Measurements from ENCODE around the gene GSTT4. TPM values are rescaled to one million over a fixed set of nuclear protein-coding genes. Genes with fewer than 3 reads are reported as not detected.
A peak's percentile ranks its signal among the peaks of the same experiment; 100 is the strongest.
"Not testable (repeated sequence)": the region's sequence is repeated elsewhere in the genome, so short reads cannot be mapped to it uniquely, and the experiment has no call there.

The GSTT4 gene
- polyA plus RNA-seq, 1 donor from 2014 or later, result not detected

DNA sequence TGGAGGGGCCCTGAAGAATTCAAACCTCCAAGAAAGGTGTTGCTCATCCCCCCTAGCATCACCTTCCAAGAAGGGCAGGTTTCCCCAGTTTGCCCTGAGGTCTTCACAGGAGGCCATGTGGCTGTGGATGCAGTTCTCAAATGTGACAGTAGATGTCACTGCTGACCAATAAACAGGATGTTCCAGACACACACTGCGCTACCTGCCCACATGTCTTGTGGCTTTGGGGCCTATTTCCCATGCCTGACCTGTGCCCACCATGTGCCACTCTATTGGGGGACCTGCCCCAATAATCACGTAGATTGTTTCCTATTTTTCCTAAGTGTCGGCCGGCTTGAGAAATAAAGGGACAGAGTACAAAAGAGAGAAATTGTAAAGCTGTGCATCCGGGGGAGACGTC, 20.8 kb downstream of the GSTT4 start:
- H3K9me2 ChIP-seq (ENCODE audit: insufficient read depth, low read length), result no peaks in the 10 kb centered on the region

DNA sequence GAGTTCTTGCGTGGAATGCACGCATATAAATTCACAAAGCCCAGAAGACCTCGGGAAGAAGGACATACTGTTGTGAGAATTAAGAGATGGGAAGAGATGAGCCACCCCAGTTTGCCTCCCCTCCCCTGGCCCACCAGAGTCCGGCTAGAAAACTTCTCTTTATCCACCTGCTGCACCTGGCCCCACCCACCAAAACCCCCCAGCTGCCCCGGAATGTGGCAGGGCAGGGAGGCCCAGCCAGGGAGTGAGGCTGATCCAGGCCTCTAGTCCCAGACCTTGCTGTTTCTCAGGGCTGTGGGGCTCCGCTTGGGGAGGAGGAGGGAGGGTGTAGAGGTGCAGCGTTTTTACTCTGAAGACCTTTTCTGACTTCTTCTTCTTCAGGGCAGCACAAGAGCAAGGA, 24.7 kb downstream of the GSTT4 start:
- not testable (repeated sequence) for H3K4me3 ChIP-seq (ENCODE audit: low read length); H3K27ac ChIP-seq (ENCODE audit: low read length); H3K79me2 ChIP-seq (replicated peaks; ENCODE audit: insufficient read depth, low read length); H3K9ac ChIP-seq (ENCODE audit: low read length); H3K27me3 ChIP-seq (ENCODE audit: insufficient read depth, low read depth, low read length); H3K9me2 ChIP-seq (ENCODE audit: insufficient read depth, low read length); H3F3A ChIP-seq (ENCODE audit: insufficient read depth, low read length, poor library complexity, severe bottlenecking); H3K9me3 ChIP-seq (ENCODE audit: low read length); H3K36me3 ChIP-seq (ENCODE audit: insufficient read depth, low read length); H2AFZ ChIP-seq (ENCODE audit: low read depth, low read length); H3K4me2 ChIP-seq (ENCODE audit: low read length); H4K20me1 ChIP-seq (ENCODE audit: insufficient read depth)

More for the DNA sequence above, 20.8 kb downstream of the GSTT4 start:
- no peaks in the 10 kb centered on the region for H3F3A ChIP-seq (ENCODE audit: insufficient read depth, low read length, poor library complexity, severe bottlenecking)
- no peak overlapping the region for H3K4me3 ChIP-seq (ENCODE audit: low read length)
- peak; percentile 78 for TF ChIP-seq SMC3 (conservative IDR thresholded peaks at IDR 0.05; ENCODE audit: poor library complexity)
- no peak for TF ChIP-seq POLR2AphosphoS5 (IDR thresholded peaks at IDR 0.05)
- no peak for TF ChIP-seq EP300 (conservative IDR thresholded peaks at IDR 0.05; ENCODE audit: poor library complexity, severe bottlenecking)
- peak; percentile 79 for TF ChIP-seq RAD21 (conservative IDR thresholded peaks at IDR 0.05)
- peak; percentile 18 for TF ChIP-seq MXI1 (conservative IDR thresholded peaks at IDR 0.05; ENCODE audit: poor library complexity, severe bottlenecking)
- TF ChIP-seq, protein P1, sequence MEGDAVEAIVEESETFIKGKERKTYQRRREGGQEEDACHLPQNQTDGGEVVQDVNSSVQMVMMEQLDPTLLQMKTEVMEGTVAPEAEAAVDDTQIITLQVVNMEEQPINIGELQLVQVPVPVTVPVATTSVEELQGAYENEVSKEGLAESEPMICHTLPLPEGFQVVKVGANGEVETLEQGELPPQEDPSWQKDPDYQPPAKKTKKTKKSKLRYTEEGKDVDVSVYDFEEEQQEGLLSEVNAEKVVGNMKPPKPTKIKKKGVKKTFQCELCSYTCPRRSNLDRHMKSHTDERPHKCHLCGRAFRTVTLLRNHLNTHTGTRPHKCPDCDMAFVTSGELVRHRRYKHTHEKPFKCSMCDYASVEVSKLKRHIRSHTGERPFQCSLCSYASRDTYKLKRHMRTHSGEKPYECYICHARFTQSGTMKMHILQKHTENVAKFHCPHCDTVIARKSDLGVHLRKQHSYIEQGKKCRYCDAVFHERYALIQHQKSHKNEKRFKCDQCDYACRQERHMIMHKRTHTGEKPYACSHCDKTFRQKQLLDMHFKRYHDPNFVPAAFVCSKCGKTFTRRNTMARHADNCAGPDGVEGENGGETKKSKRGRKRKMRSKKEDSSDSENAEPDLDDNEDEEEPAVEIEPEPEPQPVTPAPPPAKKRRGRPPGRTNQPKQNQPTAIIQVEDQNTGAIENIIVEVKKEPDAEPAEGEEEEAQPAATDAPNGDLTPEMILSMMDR (IDR thresholded peaks at IDR 0.05; ENCODE audit: poor library complexity, severe bottlenecking), result peak; percentile 80
- H4K20me1 ChIP-seq (ENCODE audit: insufficient read depth), result no peaks in the 10 kb centered on the region
- no peak overlapping the region for H3K27ac ChIP-seq (ENCODE audit: low read length)
- no peaks in the 10 kb centered on the region for H3K36me3 ChIP-seq (ENCODE audit: insufficient read depth, low read length)
- no peaks in the 10 kb centered on the region for H3K9me3 ChIP-seq (ENCODE audit: low read length)
- no peak overlapping the region for H2AFZ ChIP-seq (ENCODE audit: low read depth, low read length)
- H3K27me3 ChIP-seq (ENCODE audit: insufficient read depth, low read depth, low read length), result no peaks in the 10 kb centered on the region
- no peaks in the 10 kb centered on the region for H3K79me2 ChIP-seq (replicated peaks; ENCODE audit: insufficient read depth, low read length)
- H3K9ac ChIP-seq (ENCODE audit: low read length), result no peak overlapping the region
- H3K4me2 ChIP-seq (ENCODE audit: low read length), result no peak overlapping the region

DNA sequence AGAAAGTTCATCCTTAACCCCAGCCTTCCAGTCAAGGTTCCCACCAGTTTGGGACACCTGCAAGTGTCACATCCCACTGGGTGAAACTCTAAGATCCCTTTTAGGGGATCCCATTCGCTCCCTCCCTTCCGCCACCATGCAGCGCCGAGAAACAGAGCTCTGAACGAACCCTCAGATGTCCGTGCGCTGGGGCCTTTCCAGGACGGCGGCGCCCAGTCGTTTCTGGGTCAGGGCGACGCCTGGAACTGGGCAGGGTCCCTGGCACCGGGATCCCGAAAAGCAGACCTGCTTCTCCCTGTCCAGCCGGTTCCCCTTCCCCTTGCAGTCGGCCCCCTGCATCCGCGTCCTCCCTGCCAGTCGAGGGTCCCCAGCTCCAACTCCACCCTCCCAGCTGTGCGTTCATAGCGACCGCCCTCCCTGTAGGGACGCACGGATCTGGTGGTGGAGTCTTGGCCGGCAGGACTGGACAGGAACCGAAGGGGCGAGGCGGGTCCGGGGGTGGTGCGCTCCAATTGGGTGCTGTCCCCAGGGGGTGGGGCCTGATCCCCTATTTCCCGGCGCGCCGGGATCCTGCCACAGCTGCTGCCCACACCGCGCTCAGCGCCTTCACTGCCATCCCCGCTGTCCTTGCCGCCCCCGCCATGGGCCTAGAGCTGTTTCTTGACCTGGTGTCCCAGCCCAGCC, 25.6 kb downstream of the GSTT4 start, which contains the start of gene GSTT2:
Gene GSTT2, plus strand, starts transcription at position 578 of the 684 bp plus-strand sequence.
- not testable (repeated sequence) for H3K9me3 ChIP-seq (ENCODE audit: low read length); H3K4me2 ChIP-seq (ENCODE audit: low read length); H2AFZ ChIP-seq (ENCODE audit: low read depth, low read length); H4K20me1 ChIP-seq (ENCODE audit: insufficient read depth); H3K4me3 ChIP-seq (ENCODE audit: low read length); H3K27ac ChIP-seq (ENCODE audit: low read length); H3K9ac ChIP-seq (ENCODE audit: low read length); H3K9me2 ChIP-seq (ENCODE audit: insufficient read depth, low read length); H3K79me2 ChIP-seq (replicated peaks; ENCODE audit: insufficient read depth, low read length); H3K27me3 ChIP-seq (ENCODE audit: insufficient read depth, low read depth, low read length); H3F3A ChIP-seq (ENCODE audit: insufficient read depth, low read length, poor library complexity, severe bottlenecking); H3K36me3 ChIP-seq (ENCODE audit: insufficient read depth, low read length)

DNA sequence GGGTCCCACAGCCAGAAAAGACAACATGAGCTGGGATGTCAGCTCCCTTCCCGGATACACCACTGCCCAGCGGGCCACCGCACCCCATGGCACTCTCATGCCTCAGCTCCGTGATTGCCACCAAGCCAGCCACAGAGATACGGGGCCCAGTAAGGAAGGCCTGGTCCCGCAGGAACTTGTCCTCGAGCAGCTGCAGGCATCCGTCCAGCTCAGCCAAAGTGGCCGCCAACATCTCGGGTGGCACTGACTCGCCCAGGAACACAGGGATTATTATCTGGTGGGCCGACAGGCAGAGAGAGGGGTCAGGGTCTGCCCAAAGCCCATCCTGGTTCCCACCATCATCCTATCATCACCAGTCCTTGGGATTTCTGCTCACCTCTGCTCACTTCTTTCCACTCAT, 27.9 kb downstream of the GSTT4 start:
- H3K79me2 ChIP-seq (replicated peaks; ENCODE audit: insufficient read depth, low read length); H3K27ac ChIP-seq (ENCODE audit: low read length); H4K20me1 ChIP-seq (ENCODE audit: insufficient read depth); H3K36me3 ChIP-seq (ENCODE audit: insufficient read depth, low read length); H3K9me3 ChIP-seq (ENCODE audit: low read length); H3K9me2 ChIP-seq (ENCODE audit: insufficient read depth, low read length); H3K27me3 ChIP-seq (ENCODE audit: insufficient read depth, low read depth, low read length); H3K4me3 ChIP-seq (ENCODE audit: low read length); H2AFZ ChIP-seq (ENCODE audit: low read depth, low read length); H3K4me2 ChIP-seq (ENCODE audit: low read length); H3K9ac ChIP-seq (ENCODE audit: low read length); H3F3A ChIP-seq (ENCODE audit: insufficient read depth, low read length, poor library complexity, severe bottlenecking): not testable (repeated sequence)

DNA sequence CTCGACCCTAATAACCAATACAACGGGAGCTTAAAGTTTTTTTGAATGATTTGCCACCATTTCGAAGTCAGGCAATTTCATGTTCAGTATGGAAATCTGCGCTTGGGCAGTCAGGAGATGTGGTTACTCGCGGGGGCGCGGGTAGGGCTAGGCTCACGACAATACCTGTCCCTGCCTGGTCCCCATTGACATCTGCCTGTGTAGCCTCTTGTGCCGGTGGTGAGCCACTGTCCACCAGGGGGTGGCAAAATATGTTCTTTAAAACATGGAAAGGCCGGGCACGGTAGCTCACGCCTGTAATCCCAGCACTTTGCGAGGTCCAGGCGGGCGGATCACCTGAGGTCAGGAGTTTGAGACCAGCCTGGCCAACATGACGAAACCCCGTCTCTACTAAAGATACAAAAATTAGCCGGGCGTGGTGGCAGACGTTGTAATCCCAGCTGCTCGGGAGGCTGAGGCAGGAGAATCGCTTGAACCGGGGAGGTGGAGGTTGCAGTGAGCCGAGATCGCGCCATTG, 30.4 kb downstream of the GSTT4 start:
- not testable (repeated sequence) for H3K9ac ChIP-seq (ENCODE audit: low read length); H4K20me1 ChIP-seq (ENCODE audit: insufficient read depth); H3K4me2 ChIP-seq (ENCODE audit: low read length); H3K9me2 ChIP-seq (ENCODE audit: insufficient read depth, low read length); H3K9me3 ChIP-seq (ENCODE audit: low read length); H3K27me3 ChIP-seq (ENCODE audit: insufficient read depth, low read depth, low read length); H3K79me2 ChIP-seq (replicated peaks; ENCODE audit: insufficient read depth, low read length); H3K4me3 ChIP-seq (ENCODE audit: low read length); H3K27ac ChIP-seq (ENCODE audit: low read length); H3F3A ChIP-seq (ENCODE audit: insufficient read depth, low read length, poor library complexity, severe bottlenecking); H2AFZ ChIP-seq (ENCODE audit: low read depth, low read length); H3K36me3 ChIP-seq (ENCODE audit: insufficient read depth, low read length)

DNA sequence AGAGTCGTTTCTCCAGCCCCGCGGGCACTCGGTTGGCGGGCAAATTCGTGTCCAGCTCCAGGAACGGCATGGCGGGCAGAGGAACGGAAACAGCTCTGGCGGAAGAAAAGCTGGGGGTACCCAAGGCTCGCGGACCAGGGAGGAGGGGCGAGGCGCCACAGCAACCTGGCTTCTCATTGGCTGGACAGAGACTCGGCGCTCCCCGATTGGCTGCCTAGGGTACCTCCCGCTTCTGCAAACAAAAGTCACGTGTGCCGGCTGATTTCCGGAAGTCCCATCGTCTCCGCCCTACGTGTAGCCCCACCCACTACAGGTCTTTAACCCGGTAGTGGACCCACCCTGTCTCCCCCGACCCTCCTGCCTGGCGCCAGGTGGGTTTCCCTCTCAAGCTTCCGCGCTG, 30.9 kb downstream of the GSTT4 start, which contains the start of gene DDT:
Gene DDT, minus strand, starts transcription at position 97 of the 400 bp plus-strand sequence. Its CDS starts 27 bp downstream, at position 70.
- H3F3A ChIP-seq (ENCODE audit: insufficient read depth, low read length, poor library complexity, severe bottlenecking); H3K79me2 ChIP-seq (replicated peaks; ENCODE audit: insufficient read depth, low read length); H4K20me1 ChIP-seq (ENCODE audit: insufficient read depth); H3K27me3 ChIP-seq (ENCODE audit: insufficient read depth, low read depth, low read length); H3K9me2 ChIP-seq (ENCODE audit: insufficient read depth, low read length); H3K4me2 ChIP-seq (ENCODE audit: low read length); H2AFZ ChIP-seq (ENCODE audit: low read depth, low read length); H3K9ac ChIP-seq (ENCODE audit: low read length); H3K27ac ChIP-seq (ENCODE audit: low read length); H3K9me3 ChIP-seq (ENCODE audit: low read length); H3K36me3 ChIP-seq (ENCODE audit: insufficient read depth, low read length); H3K4me3 ChIP-seq (ENCODE audit: low read length): not testable (repeated sequence)
